Esophagus squamous epithelium (tissue), 4 donors: ENCODE data around the gene SPDYE2B.
"Not testable (repeated sequence)": the region's sequence is repeated elsewhere in the genome, so short reads cannot be mapped to it uniquely, and the experiment has no call there.

Experiments
- POLR2A ChIP-seq, 4 donors: fragments of 450-650 bp; IDR thresholded peaks; one replicate each; pipeline ENCODE4 v1.6.1; 2017; ENCODE audit warnings: antibody characterized with exemption in 4 of 4, mild to moderate bottlenecking in 4 of 4, moderate library complexity in 3 of 4
- TF ChIP-seq, protein P1 (sequence below), 6 experiments: fragments of 450-650 bp in 4 of 6; fragments of 200-600 bp in 2 of 6; sonication (generic) in 2 of 6; IDR thresholded peaks; one replicate each; pipeline ENCODE4 v1.5.1; 2016 to 2019; ENCODE audit warnings: antibody characterized with exemption in 6 of 6, mild to moderate bottlenecking in 4 of 6, moderate library complexity in 4 of 6

DNA sequence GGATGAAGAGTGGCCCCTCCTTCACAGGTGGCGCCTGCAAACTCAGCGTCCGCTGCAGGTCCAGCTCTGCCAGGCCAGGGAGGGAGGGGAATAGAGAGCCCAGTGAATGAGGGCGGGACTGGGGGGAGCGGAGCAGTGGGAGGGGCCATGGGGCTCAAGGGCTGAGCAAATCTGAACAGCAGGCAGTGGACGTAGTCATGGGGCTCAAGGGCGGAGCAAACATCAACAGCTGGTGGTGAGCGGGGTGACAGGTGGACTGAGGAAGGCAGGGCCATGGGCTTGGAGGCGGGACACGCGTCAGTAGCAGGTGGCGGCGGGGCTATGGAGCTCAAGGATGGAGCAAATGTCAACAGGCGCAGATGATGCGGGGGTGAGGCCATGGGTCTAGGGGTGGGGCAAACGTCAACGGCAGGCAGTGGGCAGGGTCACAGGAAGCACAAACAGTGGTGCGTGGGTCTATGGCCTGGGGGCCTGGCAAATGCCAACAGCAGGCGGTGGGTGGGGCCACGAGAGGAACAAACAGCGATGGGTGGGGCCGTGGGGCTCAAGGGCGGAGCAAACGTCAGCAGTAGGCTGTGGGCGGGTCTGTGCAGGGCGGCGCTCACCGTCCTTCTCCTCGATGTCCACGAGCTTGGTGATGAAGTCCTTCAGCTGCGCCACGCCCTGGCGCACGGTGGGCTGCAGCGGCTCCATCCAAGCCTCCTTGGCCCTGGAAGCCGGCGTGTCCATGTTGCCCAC, 38.3 kb downstream of the SPDYE2B start:
- TF ChIP-seq, protein P1, sequence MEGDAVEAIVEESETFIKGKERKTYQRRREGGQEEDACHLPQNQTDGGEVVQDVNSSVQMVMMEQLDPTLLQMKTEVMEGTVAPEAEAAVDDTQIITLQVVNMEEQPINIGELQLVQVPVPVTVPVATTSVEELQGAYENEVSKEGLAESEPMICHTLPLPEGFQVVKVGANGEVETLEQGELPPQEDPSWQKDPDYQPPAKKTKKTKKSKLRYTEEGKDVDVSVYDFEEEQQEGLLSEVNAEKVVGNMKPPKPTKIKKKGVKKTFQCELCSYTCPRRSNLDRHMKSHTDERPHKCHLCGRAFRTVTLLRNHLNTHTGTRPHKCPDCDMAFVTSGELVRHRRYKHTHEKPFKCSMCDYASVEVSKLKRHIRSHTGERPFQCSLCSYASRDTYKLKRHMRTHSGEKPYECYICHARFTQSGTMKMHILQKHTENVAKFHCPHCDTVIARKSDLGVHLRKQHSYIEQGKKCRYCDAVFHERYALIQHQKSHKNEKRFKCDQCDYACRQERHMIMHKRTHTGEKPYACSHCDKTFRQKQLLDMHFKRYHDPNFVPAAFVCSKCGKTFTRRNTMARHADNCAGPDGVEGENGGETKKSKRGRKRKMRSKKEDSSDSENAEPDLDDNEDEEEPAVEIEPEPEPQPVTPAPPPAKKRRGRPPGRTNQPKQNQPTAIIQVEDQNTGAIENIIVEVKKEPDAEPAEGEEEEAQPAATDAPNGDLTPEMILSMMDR (IDR thresholded peaks at IDR 0.05): not testable (repeated sequence)
- TF ChIP-seq POLR2A (IDR thresholded peaks at IDR 0.05): not testable (repeated sequence)
